Fibroblast of lung (primary cell): ENCODE results near the gene AP1S1. TPM values are rescaled to one million over a fixed set of nuclear protein-coding genes. Genes with fewer than 3 reads are reported as not detected.
"Not testable (repeated sequence)": the region's sequence is repeated elsewhere in the genome, so short reads cannot be mapped to it uniquely, and the experiment has no call there.

Experiments used
- DNase-seq, 2 donors: peaks; one replicate each; pipeline versions ENCODE4 v3.0.0 to v3.0.0-alpha.2; 2010; ENCODE audit warnings: low read depth in 2 of 2
- H2AFZ ChIP-seq: 2 replicates; pipeline ENCODE4 v1.5.1; 2012; ENCODE audit warnings: low read length, control low read depth, inconsistent platforms
- H3K27ac ChIP-seq: 2 replicates; pipeline ENCODE4 v1.5.1; 2011; ENCODE audit warnings: low read length, control low read depth; ENCODE audit not compliant: insufficient read depth
- H3K27me3 ChIP-seq: 2 replicates; pipeline ENCODE4 v1.5.1; 2011; ENCODE audit warnings: mild to moderate bottlenecking, low read length; ENCODE audit not compliant: control insufficient read depth, insufficient read depth
- H3K36me3 ChIP-seq: 2 replicates; pipeline ENCODE4 v1.5.1; 2011; ENCODE audit warnings: low read length; ENCODE audit not compliant: control insufficient read depth, insufficient read depth
- H3K4me1 ChIP-seq: 2 replicates; pipeline ENCODE4 v1.5.1; 2011; ENCODE audit warnings: low read length; ENCODE audit not compliant: control insufficient read depth, insufficient read depth; ENCODE audit errors: extremely low read depth
- H3K4me2 ChIP-seq: 2 replicates; pipeline ENCODE4 v1.5.1; 2011; ENCODE audit warnings: low read length, control low read depth; ENCODE audit not compliant: insufficient read depth; ENCODE audit errors: extremely low read depth
- H3K4me3 ChIP-seq, 4 experiments: fragments of 200-600 bp in 1 of 4; sonication (generic) in 1 of 4; replicated peaks in 1 of 4; 2 replicates each; pipeline ENCODE4 v1.5.1; 2011 to 2016; ENCODE audit warnings: low read length in 4 of 4, low read depth in 3 of 4, mild to moderate bottlenecking in 3 of 4, control low read depth in 2 of 4, inconsistent platforms in 1 of 4, mixed read lengths in 1 of 4; ENCODE audit not compliant: insufficient read depth in 1 of 4; ENCODE audit errors: control extremely low read depth in 1 of 4
- H3K79me2 ChIP-seq: 2 replicates; pipeline ENCODE4 v1.5.1; 2012; ENCODE audit warnings: mild to moderate bottlenecking, low read length, inconsistent platforms; ENCODE audit not compliant: control insufficient read depth, insufficient read depth
- H3K9ac ChIP-seq: 2 replicates; pipeline ENCODE4 v1.5.1; 2011; ENCODE audit warnings: mild to moderate bottlenecking, low read length, control low read depth; ENCODE audit not compliant: insufficient read depth
- H3K9me3 ChIP-seq: 2 replicates; pipeline ENCODE4 v1.5.1; 2012; ENCODE audit warnings: low read depth, low read length; ENCODE audit not compliant: control insufficient read depth, insufficient read depth
- H4K20me1 ChIP-seq: 2 replicates; pipeline ENCODE4 v1.5.1; 2011; ENCODE audit warnings: low read length; ENCODE audit not compliant: control insufficient read depth, insufficient read depth; ENCODE audit errors: extremely low read depth
- EZH2 ChIP-seq: IDR thresholded peaks from 2 replicates; pipeline ENCODE4 v1.5.1; 2012; ENCODE audit warnings: low read length, control low read depth, mild to moderate bottlenecking; ENCODE audit errors: missing control alignments
- polyA minus RNA-seq: library from RNA; depleted of rRNA, polyadenylated mRNA; stranded (reverse); fragments of >200 nt; gene quantifications from 2 replicates; pipeline ENCODE4 v1.2.3, GENCODE V29; 2011; ENCODE audit warnings: low replicate concordance
- polyA plus RNA-seq, 2 donors: library from polyadenylated mRNA; depleted of rRNA in 1 of 2; stranded (reverse) in 1 of 2; unstranded in 1 of 2; fragments of >200 nt; gene quantifications; 2 replicates each; pipeline ENCODE4 v1.2.1, GENCODE V29; 2011 to 2012; ENCODE audit warnings: missing spikeins in 1 of 2
- total RNA-seq: library from RNA; depleted of rRNA; stranded (reverse); fragments of >200 nt; gene quantifications from 2 replicates; pipeline ENCODE4 v1.2.1, GENCODE V29; 2014
- TF ChIP-seq, protein P1 (sequence below), 2 donors: IDR thresholded peaks in 1 of 2; conservative IDR thresholded peaks in 1 of 2; 1 replicate in 1 of 2; 2 replicates in 1 of 2; pipeline ENCODE4 v1.5.1; 2011 to 2012; ENCODE audit warnings: low read length in 2 of 2, control low read depth in 1 of 2, inconsistent platforms in 1 of 2, low read depth in 1 of 2, mild to moderate bottlenecking in 1 of 2

The AP1S1 gene
- total RNA-seq (127 and 139 TPM in 2 replicates), polyA plus RNA-seq (128 and 185 TPM in 2 replicates), polyA minus RNA-seq (78.8 and 128 TPM in 2 replicates)
- polyA plus RNA-seq (2012), result 136 and 181 TPM in 2 replicates

GRCh38 chr7:101153969-101154692, at the start of gene AP1S1:
Gene AP1S1, plus strand, starts transcription at chr7:101154476. Its CDS starts 39 bp downstream, at chr7:101154515.
- peak within 1 kb of the TSS; percentile 98 for H3K4me2 ChIP-seq
- no peaks in the 10 kb centered on the region for H3K9me3 ChIP-seq
- peak within 1 kb of the TSS; percentile 57 for H3K27ac ChIP-seq
- H3K4me3 ChIP-seq, result peak within 1 kb of the TSS; percentile 68 to 89 (median 82)
- peak; percentile 94 to 96 for DNase-seq
- H2AFZ ChIP-seq, result peak within 1 kb of the TSS; percentile 30
- no peaks in the 10 kb centered on the region for H4K20me1 ChIP-seq
- H3K27me3 ChIP-seq, result no peaks in the 10 kb centered on the region
- H3K36me3 ChIP-seq, result peaks cover 12% of the 10 kb centered on the region
- H3K79me2 ChIP-seq, result peaks cover 11% of the 10 kb centered on the region
- peaks cover 7% of the 10 kb centered on the region for H3K4me1 ChIP-seq
- H3K9ac ChIP-seq, result peak within 1 kb of the TSS; percentile 63
- TF ChIP-seq EZH2, result no peak

DNA sequence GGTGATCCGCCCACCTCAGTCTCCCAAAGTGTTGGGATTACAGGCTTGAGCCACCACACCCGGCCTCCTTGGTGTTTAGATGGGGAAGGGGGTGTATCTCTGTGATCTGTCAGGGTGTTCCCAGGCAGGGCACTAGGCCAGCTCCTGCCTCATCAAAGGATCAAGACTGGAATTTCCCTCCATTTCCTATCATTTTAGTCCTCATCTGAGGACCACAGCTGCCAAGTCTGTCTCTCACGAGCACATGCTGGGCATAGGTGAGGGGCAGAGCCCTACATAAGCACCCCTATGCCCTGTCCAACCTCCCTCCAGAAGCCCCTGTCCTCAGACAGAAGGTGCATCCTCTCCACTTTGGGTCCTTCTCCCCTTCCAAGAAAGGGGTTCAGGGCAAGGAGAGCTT, 49.5 kb upstream of the AP1S1 start:
- no peaks in the 10 kb centered on the region for H4K20me1 ChIP-seq
- H3K27ac ChIP-seq, result no peak overlapping the region
- H3K36me3 ChIP-seq, result no peaks in the 10 kb centered on the region
- peaks cover 7% of the 10 kb centered on the region for H3K4me1 ChIP-seq
- no peak overlapping the region for H3K4me2 ChIP-seq
- H3K79me2 ChIP-seq, result no peaks in the 10 kb centered on the region
- TF ChIP-seq, protein P1, sequence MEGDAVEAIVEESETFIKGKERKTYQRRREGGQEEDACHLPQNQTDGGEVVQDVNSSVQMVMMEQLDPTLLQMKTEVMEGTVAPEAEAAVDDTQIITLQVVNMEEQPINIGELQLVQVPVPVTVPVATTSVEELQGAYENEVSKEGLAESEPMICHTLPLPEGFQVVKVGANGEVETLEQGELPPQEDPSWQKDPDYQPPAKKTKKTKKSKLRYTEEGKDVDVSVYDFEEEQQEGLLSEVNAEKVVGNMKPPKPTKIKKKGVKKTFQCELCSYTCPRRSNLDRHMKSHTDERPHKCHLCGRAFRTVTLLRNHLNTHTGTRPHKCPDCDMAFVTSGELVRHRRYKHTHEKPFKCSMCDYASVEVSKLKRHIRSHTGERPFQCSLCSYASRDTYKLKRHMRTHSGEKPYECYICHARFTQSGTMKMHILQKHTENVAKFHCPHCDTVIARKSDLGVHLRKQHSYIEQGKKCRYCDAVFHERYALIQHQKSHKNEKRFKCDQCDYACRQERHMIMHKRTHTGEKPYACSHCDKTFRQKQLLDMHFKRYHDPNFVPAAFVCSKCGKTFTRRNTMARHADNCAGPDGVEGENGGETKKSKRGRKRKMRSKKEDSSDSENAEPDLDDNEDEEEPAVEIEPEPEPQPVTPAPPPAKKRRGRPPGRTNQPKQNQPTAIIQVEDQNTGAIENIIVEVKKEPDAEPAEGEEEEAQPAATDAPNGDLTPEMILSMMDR (conservative IDR thresholded peaks at IDR 0.05 in 1 of 2, IDR thresholded peaks at IDR 0.05 in 1 of 2; ENCODE audit: low read depth in 1 of 2, low read length in 2 of 2), result no peak
- TF ChIP-seq EZH2, result no peak
- no peak overlapping the region for H3K4me3 ChIP-seq
- H3K27me3 ChIP-seq, result no peaks in the 10 kb centered on the region
- H3K9ac ChIP-seq, result no peak overlapping the region
- H3K9me3 ChIP-seq, result no peaks in the 10 kb centered on the region
- no peak for DNase-seq
- no peak overlapping the region for H2AFZ ChIP-seq

DNA sequence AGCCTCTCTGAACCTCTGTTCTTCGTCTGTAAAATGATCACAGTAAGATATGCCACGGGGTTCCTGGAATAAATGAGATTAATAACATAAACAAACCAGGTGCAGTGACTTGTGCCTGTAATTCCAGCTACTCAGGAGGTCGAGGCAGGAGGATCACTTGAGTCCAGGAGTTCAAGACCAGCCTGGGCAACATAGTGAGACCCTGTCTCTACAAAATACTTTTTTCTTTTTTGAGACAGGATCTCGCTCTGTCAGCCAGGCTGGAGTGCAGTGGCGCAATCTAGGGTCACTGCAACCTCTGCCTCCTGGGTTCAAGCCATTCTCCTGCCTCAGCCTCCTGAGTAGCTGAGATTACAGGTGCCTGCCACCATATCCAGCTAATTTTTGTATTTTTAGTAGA, 49.0 kb upstream of the AP1S1 start:
- DNase-seq, H3K79me2 ChIP-seq, H3K4me2 ChIP-seq, H4K20me1 ChIP-seq, H3K4me3 ChIP-seq, H3K4me1 ChIP-seq, H3K27ac ChIP-seq, H3K36me3 ChIP-seq, H2AFZ ChIP-seq, H3K9me3 ChIP-seq, H3K27me3 ChIP-seq, H3K9ac ChIP-seq: not testable (repeated sequence)

GRCh38 chr7:101106386-101106785, 47.9 kb upstream of the AP1S1 start:
- Histone ChIP-seq H3K27ac (no peak overlapping the region), H3K4me2 (no peak overlapping the region), H3K4me1 (peaks cover 2% of the 10 kb centered on the region), H3K9me3 (no peaks in the 10 kb centered on the region), H3K27me3 (no peaks in the 10 kb centered on the region), H2AFZ (no peak overlapping the region), H3K4me3 (no peak overlapping the region), H3K9ac (no peak overlapping the region), H4K20me1 (no peaks in the 10 kb centered on the region), H3K79me2 (no peaks in the 10 kb centered on the region), H3K36me3 (no peaks in the 10 kb centered on the region)
- DNase-seq, result no peak
- no peak for TF ChIP-seq EZH2
- TF ChIP-seq, protein P1 (conservative IDR thresholded peaks at IDR 0.05 in 1 of 2, IDR thresholded peaks at IDR 0.05 in 1 of 2; ENCODE audit: low read depth in 1 of 2, low read length in 2 of 2), result no peak
